Progenitor cell of endocrine pancreas (in vitro differentiated cells): ENCODE measurements around the gene LRRC66. TPM values are rescaled to one million over a fixed set of nuclear protein-coding genes. Genes with fewer than 3 reads are reported as not detected.

Experiments used
- DNase-seq: peaks from one replicate; pipeline ENCODE4 v3.0.0; 2021; ENCODE audit warnings: low spot score; ENCODE audit not compliant: unreplicated experiment
- H3K27ac Mint-ChIP-seq: 2 replicates; pipeline ENCODE4 v1.8.0; 2021; ENCODE audit warnings: mild to moderate bottlenecking, moderate library complexity, mixed read lengths
- H3K27me3 Mint-ChIP-seq: 2 replicates; pipeline ENCODE4 v1.8.0; 2021; ENCODE audit warnings: mixed read lengths
- H3K36me3 Mint-ChIP-seq: 2 replicates; pipeline ENCODE4 v1.8.0; 2022; ENCODE audit warnings: mixed read lengths; ENCODE audit not compliant: insufficient read depth
- H3K4me1 Mint-ChIP-seq: 2 replicates; pipeline ENCODE4 v1.8.0; 2021; ENCODE audit warnings: low read depth, mixed read lengths
- H3K4me3 Mint-ChIP-seq: 2 replicates; pipeline ENCODE4 v1.8.0; 2021; ENCODE audit warnings: low read depth, mild to moderate bottlenecking, moderate library complexity, mixed read lengths
- H3K9me3 Mint-ChIP-seq: 2 replicates; pipeline ENCODE4 v1.8.0; 2021; ENCODE audit warnings: low read depth, mixed read lengths
- total RNA-seq: library from RNA; stranded (reverse); gene quantifications from 2 replicates; pipeline ENCODE4 v1.2.1, GENCODE V29; 2021
- TF ChIP-seq, protein P1 (sequence below): fragments of 200-600 bp; sonication (generic); IDR thresholded peaks from one replicate; pipeline ENCODE4 v1.5.0; 2021; ENCODE audit warnings: antibody characterized with exemption, mild to moderate bottlenecking; ENCODE audit not compliant: unreplicated experiment

Gene LRRC66
- total RNA-seq, 1 donor from 2014 or later, result 0.38 TPM

DNA sequence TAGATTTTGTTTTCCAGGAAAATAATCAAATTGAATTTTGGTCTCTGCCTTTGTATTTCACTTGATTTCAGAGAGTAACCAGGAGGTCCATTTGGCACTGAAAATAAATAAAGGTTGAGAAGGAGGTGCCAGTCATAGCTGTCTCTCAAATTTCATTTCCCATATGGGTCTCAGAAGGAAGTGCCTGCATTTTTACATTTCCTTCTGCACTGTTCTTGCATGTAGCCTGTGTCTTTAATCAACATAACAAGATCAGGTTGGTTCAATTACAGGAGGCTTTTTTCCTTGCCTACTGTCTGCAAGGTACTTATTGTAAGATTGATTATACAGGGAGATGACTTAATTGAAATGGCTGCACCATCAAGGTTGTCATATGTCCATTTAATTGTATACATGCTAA lies 15.7 kb downstream of the LRRC66 start:
- TF ChIP-seq, protein P1, sequence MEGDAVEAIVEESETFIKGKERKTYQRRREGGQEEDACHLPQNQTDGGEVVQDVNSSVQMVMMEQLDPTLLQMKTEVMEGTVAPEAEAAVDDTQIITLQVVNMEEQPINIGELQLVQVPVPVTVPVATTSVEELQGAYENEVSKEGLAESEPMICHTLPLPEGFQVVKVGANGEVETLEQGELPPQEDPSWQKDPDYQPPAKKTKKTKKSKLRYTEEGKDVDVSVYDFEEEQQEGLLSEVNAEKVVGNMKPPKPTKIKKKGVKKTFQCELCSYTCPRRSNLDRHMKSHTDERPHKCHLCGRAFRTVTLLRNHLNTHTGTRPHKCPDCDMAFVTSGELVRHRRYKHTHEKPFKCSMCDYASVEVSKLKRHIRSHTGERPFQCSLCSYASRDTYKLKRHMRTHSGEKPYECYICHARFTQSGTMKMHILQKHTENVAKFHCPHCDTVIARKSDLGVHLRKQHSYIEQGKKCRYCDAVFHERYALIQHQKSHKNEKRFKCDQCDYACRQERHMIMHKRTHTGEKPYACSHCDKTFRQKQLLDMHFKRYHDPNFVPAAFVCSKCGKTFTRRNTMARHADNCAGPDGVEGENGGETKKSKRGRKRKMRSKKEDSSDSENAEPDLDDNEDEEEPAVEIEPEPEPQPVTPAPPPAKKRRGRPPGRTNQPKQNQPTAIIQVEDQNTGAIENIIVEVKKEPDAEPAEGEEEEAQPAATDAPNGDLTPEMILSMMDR, result no peak
- H3K36me3 Mint-ChIP-seq, result no peaks in the 10 kb centered on the region
- H3K4me1 Mint-ChIP-seq, result no peaks in the 10 kb centered on the region

DNA sequence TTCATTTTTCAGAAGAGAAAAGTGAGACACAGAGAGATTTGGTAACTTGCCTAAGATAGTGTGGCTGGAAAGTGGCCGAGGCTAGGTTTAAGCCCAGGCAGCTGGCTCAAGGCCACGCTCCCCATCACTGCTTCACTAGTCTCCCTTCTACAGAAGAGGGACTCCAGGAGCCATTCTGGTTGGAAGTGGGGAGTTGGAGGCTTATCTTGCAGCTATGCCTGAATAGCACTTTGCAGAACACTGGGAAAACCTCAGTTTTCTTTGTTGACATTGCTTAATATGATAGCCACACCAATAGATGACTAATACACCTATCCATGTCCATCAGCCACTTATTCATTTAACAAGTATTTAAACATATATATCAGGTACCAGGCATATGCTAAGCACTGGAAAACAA lies 18.5 kb downstream of the LRRC66 start:
- H3K9me3 Mint-ChIP-seq, result no peaks in the 10 kb centered on the region
- TF ChIP-seq, protein P1, result no peak
- H3K36me3 Mint-ChIP-seq, result no peaks in the 10 kb centered on the region
- no peaks in the 10 kb centered on the region for H3K4me1 Mint-ChIP-seq
- H3K27me3 Mint-ChIP-seq, result no peaks in the 10 kb centered on the region
- H3K27ac Mint-ChIP-seq, result no peak overlapping the region
- DNase-seq, result no peak
- no peak overlapping the region for H3K4me3 Mint-ChIP-seq

More for the DNA sequence above, 15.7 kb downstream of the LRRC66 start:
- Mint-ChIP-seq H3K27me3 (no peaks in the 10 kb centered on the region), H3K9me3 (no peaks in the 10 kb centered on the region), H3K27ac (no peak overlapping the region), H3K4me3 (no peak overlapping the region)
- DNase-seq, result no peak

DNA sequence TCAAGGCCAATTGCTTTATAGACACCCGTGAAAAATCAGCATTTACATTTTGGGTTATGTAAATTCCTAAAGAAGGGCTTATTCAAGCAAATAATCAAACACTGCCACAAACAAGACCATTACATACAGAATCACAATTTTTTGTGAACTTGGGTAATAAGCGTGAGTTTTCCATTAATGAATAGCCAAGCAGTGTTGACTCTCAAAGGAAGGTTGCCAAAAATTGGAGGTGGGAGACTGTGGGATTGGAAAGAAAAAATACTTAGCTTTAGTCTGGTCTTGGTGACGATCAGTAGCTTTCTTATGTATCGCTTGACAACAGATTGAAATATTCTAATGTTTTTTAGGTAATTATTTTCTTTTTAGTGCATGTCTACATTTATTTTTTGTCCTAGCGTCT lies 20.9 kb downstream of the LRRC66 start:
- no peak overlapping the region for H3K27ac Mint-ChIP-seq

GRCh38 chr4:51998837-51999236 lies 21.3 kb downstream of the LRRC66 start:
- no peak for DNase-seq

More for the DNA sequence above, 20.9 kb downstream of the LRRC66 start:
- H3K9me3 Mint-ChIP-seq, result no peaks in the 10 kb centered on the region
- DNase-seq, result no peak
- H3K36me3 Mint-ChIP-seq, result no peaks in the 10 kb centered on the region
- no peaks in the 10 kb centered on the region for H3K4me1 Mint-ChIP-seq
- no peak overlapping the region for H3K4me3 Mint-ChIP-seq
- H3K27me3 Mint-ChIP-seq, result no peaks in the 10 kb centered on the region
- TF ChIP-seq, protein P1, result no peak

GRCh38 chr4:51997647-51998046 lies 22.5 kb downstream of the LRRC66 start:
- no peaks in the 10 kb centered on the region for H3K9me3 Mint-ChIP-seq
- H3K27ac Mint-ChIP-seq, result no peak overlapping the region
- TF ChIP-seq, protein P1, result no peak
- H3K36me3 Mint-ChIP-seq, result no peaks in the 10 kb centered on the region
- no peak for DNase-seq
- no peaks in the 10 kb centered on the region for H3K27me3 Mint-ChIP-seq
- no peak overlapping the region for H3K4me3 Mint-ChIP-seq
- no peaks in the 10 kb centered on the region for H3K4me1 Mint-ChIP-seq

More at GRCh38 chr4:51998837-51999236, 21.3 kb downstream of the LRRC66 start:
- Mint-ChIP-seq H3K9me3 (no peaks in the 10 kb centered on the region), H3K4me3 (no peak overlapping the region), H3K27ac (no peak overlapping the region), H3K27me3 (no peaks in the 10 kb centered on the region), H3K4me1 (no peaks in the 10 kb centered on the region), H3K36me3 (no peaks in the 10 kb centered on the region)
- TF ChIP-seq, protein P1, result no peak
